Measurements from ENCODE around the gene EPC2.

The EPC2 gene

DNA sequence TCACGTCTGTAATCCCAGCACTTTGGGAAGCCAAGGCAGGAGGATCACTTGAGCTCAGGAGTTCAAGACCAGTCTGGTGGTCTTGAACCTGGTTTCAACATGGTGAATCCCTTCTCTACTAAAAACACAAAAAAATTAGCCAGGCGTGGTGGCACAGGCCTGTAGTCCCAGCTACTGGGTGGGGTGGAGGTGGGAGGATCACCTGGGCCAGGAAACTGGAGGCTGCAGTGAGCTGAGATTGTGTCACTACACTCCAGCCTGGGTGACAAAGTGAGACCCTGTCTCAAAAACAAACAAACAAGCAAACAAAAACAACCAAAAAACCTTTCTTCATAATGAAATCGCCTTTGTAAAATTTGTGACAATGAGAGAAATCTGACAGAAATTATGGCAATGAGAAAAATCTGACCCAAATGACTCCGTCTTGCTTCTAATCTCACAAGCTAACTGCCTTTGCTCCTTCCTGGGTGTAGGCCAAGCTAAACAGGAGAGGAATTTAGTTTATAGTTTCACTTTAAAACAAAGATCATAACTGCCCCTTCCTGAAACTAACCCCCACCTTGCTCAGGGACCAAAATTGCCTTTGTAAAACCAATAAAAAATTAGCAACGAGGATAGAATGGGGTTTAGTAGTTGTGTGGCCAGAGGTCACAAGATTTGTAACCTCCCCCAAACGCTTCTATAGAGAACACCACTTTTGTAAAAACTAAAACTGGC lies 169.8 kb downstream of the EPC2 start:
- no peak for DNase-seq
- CTCF ChIA-PET, result no interaction called here
- Histone ChIP-seq H3K9me3 (ENCODE audit: control extremely low read depth in 1 of 5, control insufficient read depth in 4 of 5, insufficient read depth in 2 of 5, low read depth in 1 of 5, low read length in 4 of 5) (no peaks in the 10 kb centered on the region), H3K27ac (ENCODE audit: insufficient read depth in 1 of 2, low read depth in 1 of 2, low read length in 2 of 2, poor library complexity in 1 of 2, severe bottlenecking in 2 of 2) (no peak overlapping the region), H3K4me3 (ENCODE audit: control insufficient read depth in 1 of 7, extremely low read depth in 1 of 7, insufficient read depth in 4 of 7, low read depth in 2 of 7, low read length in 6 of 7) (no peak overlapping the region), H3K27me3 (replicated peaks in 2 of 5; ENCODE audit: control insufficient read depth in 4 of 5, insufficient read depth in 5 of 5, low read length in 4 of 5) (peaks cover 2 to 17% (median 3%) of the 10 kb centered on the region in 5 experiments), H3K36me3 (ENCODE audit: control insufficient read depth in 4 of 4, insufficient read depth in 4 of 4, low read length in 3 of 4) (no peaks in the 10 kb centered on the region), H3K4me1 (ENCODE audit: control extremely low read depth in 1 of 4, control insufficient read depth in 4 of 4, insufficient read depth in 4 of 4, low read length in 3 of 4) (peaks cover 0 to 3% (median 0%) of the 10 kb centered on the region in 4 experiments)
- WGBS (ENCODE audit: insufficient coverage), result 100% methylated on average over 2 of the region's 6 CpGs
- POLR2A ChIA-PET, result no interaction called here

DNA sequence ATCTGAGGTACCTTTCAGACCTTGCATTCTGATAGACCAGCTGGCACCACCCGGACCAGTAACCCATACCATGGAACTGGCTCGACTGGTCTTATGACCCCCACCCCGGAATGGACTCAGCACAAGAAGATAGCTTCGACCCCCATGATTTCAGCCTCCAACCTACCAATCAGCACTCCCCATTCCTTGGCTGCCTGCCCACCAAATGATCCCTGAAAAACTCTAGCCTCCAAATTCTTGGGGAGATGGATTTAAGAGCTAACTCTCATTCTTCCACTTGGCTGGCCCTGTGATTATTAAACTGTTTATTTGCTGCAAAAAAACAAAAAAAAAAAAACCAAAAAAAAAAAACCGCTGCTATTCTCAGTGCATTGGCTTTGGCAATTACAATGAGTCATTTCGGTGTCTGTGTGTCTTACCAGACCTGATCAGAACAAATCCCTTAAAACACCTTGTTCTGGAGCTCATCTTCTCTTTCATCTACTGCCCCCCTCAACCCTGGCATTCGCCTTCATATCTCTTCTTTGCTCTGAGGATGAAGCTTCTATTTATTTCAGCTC lies 170.4 kb downstream of the EPC2 start:
- ChIA-PET POLR2A (no interaction called here), CTCF (no interaction called here)
- 97% methylated on average over 6 of the region's 7 CpGs for WGBS (ENCODE audit: insufficient coverage)
- H3K27ac ChIP-seq (ENCODE audit: insufficient read depth in 1 of 2, low read depth in 1 of 2, low read length in 2 of 2, poor library complexity in 1 of 2, severe bottlenecking in 2 of 2), result no peak overlapping the region
- no peaks in the 10 kb centered on the region for H3K36me3 ChIP-seq (ENCODE audit: control insufficient read depth in 4 of 4, insufficient read depth in 4 of 4, low read length in 3 of 4)
- peaks cover 2 to 18% (median 3%) of the 10 kb centered on the region in 5 experiments for H3K27me3 ChIP-seq (replicated peaks in 2 of 5; ENCODE audit: control insufficient read depth in 4 of 5, insufficient read depth in 5 of 5, low read length in 4 of 5)
- peak in 1 of 3 donors; percentile 4 for DNase-seq
- H3K9me3 ChIP-seq (ENCODE audit: control extremely low read depth in 1 of 5, control insufficient read depth in 4 of 5, insufficient read depth in 2 of 5, low read depth in 1 of 5, low read length in 4 of 5), result no peaks in the 10 kb centered on the region
- H3K4me3 ChIP-seq (ENCODE audit: control insufficient read depth in 1 of 7, extremely low read depth in 1 of 7, insufficient read depth in 4 of 7, low read depth in 2 of 7, low read length in 6 of 7), result no peak overlapping the region
- peaks cover 0 to 3% (median 0%) of the 10 kb centered on the region in 4 experiments for H3K4me1 ChIP-seq (ENCODE audit: control extremely low read depth in 1 of 4, control insufficient read depth in 4 of 4, insufficient read depth in 4 of 4, low read length in 3 of 4)

DNA sequence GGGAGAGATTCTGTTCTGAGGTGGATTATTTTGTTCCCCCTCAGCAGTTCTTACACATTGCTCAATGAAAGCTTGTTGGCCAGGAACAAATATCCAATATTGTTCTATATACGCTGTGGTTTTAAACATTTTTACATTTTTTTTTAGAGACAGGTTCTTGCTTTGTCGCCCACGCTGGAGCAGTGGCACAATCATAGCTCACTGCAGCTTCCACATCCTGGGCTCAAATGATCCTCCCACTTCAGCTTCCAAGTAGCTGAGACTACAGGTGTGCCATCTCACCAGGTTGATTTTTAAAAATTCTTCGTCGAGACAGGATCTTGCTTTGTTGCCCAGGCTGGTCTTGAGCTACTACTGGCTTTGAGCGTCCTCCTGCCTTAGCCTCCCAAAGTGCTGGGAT lies 171.6 kb downstream of the EPC2 start:
- Histone ChIP-seq H3K27me3 (replicated peaks in 2 of 5; ENCODE audit: control insufficient read depth in 4 of 5, insufficient read depth in 5 of 5, low read length in 4 of 5) (peaks cover 2 to 18% (median 3%) of the 10 kb centered on the region in 5 experiments), H3K9me3 (ENCODE audit: control extremely low read depth in 1 of 5, control insufficient read depth in 4 of 5, insufficient read depth in 2 of 5, low read depth in 1 of 5, low read length in 4 of 5) (no peaks in the 10 kb centered on the region), H3K4me1 (ENCODE audit: control extremely low read depth in 1 of 4, control insufficient read depth in 4 of 4, insufficient read depth in 4 of 4, low read length in 3 of 4) (peaks cover 0 to 3% (median 0%) of the 10 kb centered on the region in 4 experiments), H3K4me3 (ENCODE audit: control insufficient read depth in 1 of 7, extremely low read depth in 1 of 7, insufficient read depth in 4 of 7, low read depth in 2 of 7, low read length in 6 of 7) (no peak overlapping the region), H3K36me3 (ENCODE audit: control insufficient read depth in 4 of 4, insufficient read depth in 4 of 4, low read length in 3 of 4) (no peaks in the 10 kb centered on the region), H3K27ac (ENCODE audit: insufficient read depth in 1 of 2, low read depth in 1 of 2, low read length in 2 of 2, poor library complexity in 1 of 2, severe bottlenecking in 2 of 2) (no peak overlapping the region)
- ChIA-PET POLR2A (no interaction called here), CTCF (no interaction called here)
- 100% methylated on average over 4 of the region's 6 CpGs for WGBS (ENCODE audit: insufficient coverage)
- no peak for DNase-seq

DNA sequence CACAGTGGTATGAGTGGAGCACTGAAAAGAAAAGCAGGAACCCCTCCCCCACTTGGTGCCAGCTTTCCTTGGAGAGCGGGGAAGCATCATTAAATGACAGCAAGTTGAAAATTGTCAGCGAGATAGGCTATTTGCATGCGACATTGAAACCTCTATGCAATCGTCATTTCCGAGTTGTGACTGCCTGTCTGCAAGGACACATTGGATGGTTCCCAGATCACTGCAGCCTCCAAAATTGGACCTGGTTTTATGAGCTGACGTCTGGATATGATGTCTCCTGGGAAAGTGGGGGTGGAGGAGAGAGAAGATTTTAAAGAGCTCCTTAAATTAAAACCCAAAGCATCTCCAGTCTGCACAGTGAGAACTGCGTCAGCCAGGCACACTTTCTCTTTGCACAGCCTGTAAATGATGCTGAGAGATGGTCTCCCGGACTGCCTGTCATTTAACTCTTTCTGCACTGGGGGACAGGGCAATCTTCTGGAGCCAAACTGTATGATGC lies 172.7 kb downstream of the EPC2 start:
- POLR2A ChIA-PET, result no interaction called here

DNA sequence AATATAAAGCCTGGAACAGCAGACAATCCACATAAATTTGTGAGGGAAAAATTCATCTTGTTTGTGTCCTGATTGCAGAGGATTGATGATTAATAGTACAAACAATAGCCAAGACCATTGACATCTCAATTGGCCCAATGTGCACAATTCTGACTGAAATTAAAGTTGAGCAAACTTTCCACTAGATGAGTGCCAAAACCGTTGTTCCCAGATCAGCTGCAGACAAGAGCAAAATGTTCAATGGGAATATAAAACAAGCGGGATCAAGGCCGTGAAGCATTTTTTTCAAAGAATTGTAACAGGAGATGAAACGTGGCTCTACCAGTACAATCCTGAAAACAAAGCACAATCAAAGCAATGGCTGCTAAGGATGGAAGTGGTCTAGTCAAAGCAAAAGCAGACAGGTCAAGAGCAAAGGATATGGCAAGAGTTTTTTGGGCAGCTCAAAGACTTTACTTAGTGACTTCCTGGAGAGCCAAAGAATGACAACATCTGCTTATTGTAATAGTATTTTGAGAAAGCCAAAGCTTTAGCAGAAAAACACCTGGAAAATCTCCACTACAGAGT lies 174.6 kb downstream of the EPC2 start:
- Histone ChIP-seq H3K36me3 (ENCODE audit: control insufficient read depth in 4 of 4, insufficient read depth in 4 of 4, low read length in 3 of 4) (no peaks in the 10 kb centered on the region), H3K4me1 (ENCODE audit: control extremely low read depth in 1 of 4, control insufficient read depth in 4 of 4, insufficient read depth in 4 of 4, low read length in 3 of 4) (peaks cover 0 to 3% (median 0%) of the 10 kb centered on the region in 4 experiments), H3K4me3 (ENCODE audit: control insufficient read depth in 1 of 7, extremely low read depth in 1 of 7, insufficient read depth in 4 of 7, low read depth in 2 of 7, low read length in 6 of 7) (no peak overlapping the region), H3K9me3 (ENCODE audit: control extremely low read depth in 1 of 5, control insufficient read depth in 4 of 5, insufficient read depth in 2 of 5, low read depth in 1 of 5, low read length in 4 of 5) (no peaks in the 10 kb centered on the region), H3K27ac (ENCODE audit: insufficient read depth in 1 of 2, low read depth in 1 of 2, low read length in 2 of 2, poor library complexity in 1 of 2, severe bottlenecking in 2 of 2) (no peak overlapping the region), H3K27me3 (replicated peaks in 2 of 5; ENCODE audit: control insufficient read depth in 4 of 5, insufficient read depth in 5 of 5, low read length in 4 of 5) (peaks cover 2 to 18% (median 3%) of the 10 kb centered on the region in 5 experiments)
- no peak for DNase-seq
- 89% methylated on average over 4 of the region's 4 CpGs for WGBS (ENCODE audit: insufficient coverage)
- ChIA-PET CTCF (interaction anchor here (0.6 to 1.5 kb wide), 2 partner anchors 52 to 68 kb away, joined by 3 read pairs; no protein-coding TSS in a partner anchor), POLR2A (no interaction called here)

More for the DNA sequence above, 172.7 kb downstream of the EPC2 start:
- H3K9me3 ChIP-seq (ENCODE audit: control extremely low read depth in 1 of 5, control insufficient read depth in 4 of 5, insufficient read depth in 2 of 5, low read depth in 1 of 5, low read length in 4 of 5), result no peaks in the 10 kb centered on the region
- WGBS (ENCODE audit: insufficient coverage), result 29% methylated on average over 7 of the region's 8 CpGs
- H3K27ac ChIP-seq (ENCODE audit: insufficient read depth in 1 of 2, low read depth in 1 of 2, low read length in 2 of 2, poor library complexity in 1 of 2, severe bottlenecking in 2 of 2), result no peak overlapping the region
- peak overlapping the region in 5 of 7 experiments; percentile 10 to 72 (median 32) for H3K4me3 ChIP-seq (ENCODE audit: control insufficient read depth in 1 of 7, extremely low read depth in 1 of 7, insufficient read depth in 4 of 7, low read depth in 2 of 7, low read length in 6 of 7)
- H3K4me1 ChIP-seq (ENCODE audit: control extremely low read depth in 1 of 4, control insufficient read depth in 4 of 4, insufficient read depth in 4 of 4, low read length in 3 of 4), result peaks cover 0 to 3% (median 0%) of the 10 kb centered on the region in 4 experiments
- peaks cover 2 to 18% (median 3%) of the 10 kb centered on the region in 5 experiments for H3K27me3 ChIP-seq (replicated peaks in 2 of 5; ENCODE audit: control insufficient read depth in 4 of 5, insufficient read depth in 5 of 5, low read length in 4 of 5)
- CTCF ChIA-PET, result interaction anchor here (0.9 to 1.7 kb wide), 3 partner anchors 15 to 70 kb away, joined by 3 read pairs; no protein-coding TSS in a partner anchor
- peak in 2 of 3 donors; percentile 10 to 15 for DNase-seq
- no peaks in the 10 kb centered on the region for H3K36me3 ChIP-seq (ENCODE audit: control insufficient read depth in 4 of 4, insufficient read depth in 4 of 4, low read length in 3 of 4)

DNA sequence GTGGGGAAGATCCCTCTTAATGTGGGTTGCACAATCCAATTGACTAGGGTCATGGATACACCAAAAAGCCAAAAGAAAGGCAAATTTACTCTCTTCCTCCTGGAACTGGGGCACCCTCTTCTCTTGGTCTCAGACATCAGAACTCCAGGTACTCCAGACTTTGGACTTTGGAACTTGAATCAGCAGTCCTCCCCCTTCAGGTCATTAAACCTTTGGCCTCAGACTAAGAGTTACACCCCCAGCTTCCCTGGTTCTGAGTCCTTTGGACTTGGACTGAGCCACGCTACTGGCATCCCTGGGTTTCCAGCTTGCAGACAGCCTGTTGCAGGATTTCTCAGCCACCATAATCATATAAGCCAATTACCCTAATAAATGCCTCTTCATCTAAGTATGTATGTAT lies 179.6 kb downstream of the EPC2 start:
- no peak for DNase-seq
- WGBS (ENCODE audit: insufficient coverage), result no CpG with 5 or more reads among the region's 1 CpG
- Histone ChIP-seq H3K27me3 (replicated peaks in 2 of 5; ENCODE audit: control insufficient read depth in 4 of 5, insufficient read depth in 5 of 5, low read length in 4 of 5) (peaks cover 0 to 2% (median 0%) of the 10 kb centered on the region in 5 experiments), H3K27ac (ENCODE audit: insufficient read depth in 1 of 2, low read depth in 1 of 2, low read length in 2 of 2, poor library complexity in 1 of 2, severe bottlenecking in 2 of 2) (no peak overlapping the region), H3K4me3 (ENCODE audit: control insufficient read depth in 1 of 7, extremely low read depth in 1 of 7, insufficient read depth in 4 of 7, low read depth in 2 of 7, low read length in 6 of 7) (no peak overlapping the region), H3K9me3 (ENCODE audit: control extremely low read depth in 1 of 5, control insufficient read depth in 4 of 5, insufficient read depth in 2 of 5, low read depth in 1 of 5, low read length in 4 of 5) (no peaks in the 10 kb centered on the region), H3K36me3 (ENCODE audit: control insufficient read depth in 4 of 4, insufficient read depth in 4 of 4, low read length in 3 of 4) (no peaks in the 10 kb centered on the region), H3K4me1 (ENCODE audit: control extremely low read depth in 1 of 4, control insufficient read depth in 4 of 4, insufficient read depth in 4 of 4, low read length in 3 of 4) (no peaks in the 10 kb centered on the region)
- CTCF ChIA-PET, result no interaction called here
- POLR2A ChIA-PET, result no interaction called here

DNA sequence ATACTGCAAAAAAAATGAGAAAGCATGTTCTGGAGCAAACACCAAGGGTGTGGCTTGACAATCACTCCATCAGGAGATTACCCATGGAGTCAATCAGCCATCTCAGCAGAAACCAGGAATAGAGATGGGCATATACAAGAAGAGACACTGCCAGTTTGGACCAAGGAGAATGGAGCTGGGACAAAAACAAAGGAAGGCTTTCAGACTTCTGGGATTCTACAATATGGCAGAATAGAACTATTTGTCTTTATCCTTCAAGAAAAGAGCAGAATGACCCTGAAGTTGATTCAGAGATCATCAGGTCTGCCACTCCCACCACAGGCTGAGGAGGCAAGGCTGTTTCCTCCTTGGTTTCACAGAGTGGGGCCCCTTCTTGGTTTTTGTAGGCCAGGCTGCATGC lies 182.2 kb downstream of the EPC2 start:
- DNase-seq, result no peak
- Histone ChIP-seq H3K36me3 (ENCODE audit: control insufficient read depth in 4 of 4, insufficient read depth in 4 of 4, low read length in 3 of 4) (no peaks in the 10 kb centered on the region), H3K4me3 (ENCODE audit: control insufficient read depth in 1 of 7, extremely low read depth in 1 of 7, insufficient read depth in 4 of 7, low read depth in 2 of 7, low read length in 6 of 7) (no peak overlapping the region), H3K9me3 (ENCODE audit: control extremely low read depth in 1 of 5, control insufficient read depth in 4 of 5, insufficient read depth in 2 of 5, low read depth in 1 of 5, low read length in 4 of 5) (no peaks in the 10 kb centered on the region), H3K27me3 (replicated peaks in 2 of 5; ENCODE audit: control insufficient read depth in 4 of 5, insufficient read depth in 5 of 5, low read length in 4 of 5) (no peaks in the 10 kb centered on the region), H3K27ac (ENCODE audit: insufficient read depth in 1 of 2, low read depth in 1 of 2, low read length in 2 of 2, poor library complexity in 1 of 2, severe bottlenecking in 2 of 2) (no peak overlapping the region), H3K4me1 (ENCODE audit: control extremely low read depth in 1 of 4, control insufficient read depth in 4 of 4, insufficient read depth in 4 of 4, low read length in 3 of 4) (no peaks in the 10 kb centered on the region)
- ChIA-PET CTCF (no interaction called here), POLR2A (no interaction called here)

Data from common myeloid progenitor, CD34-positive (primary cell).